A549 (cell line): ENCODE results near the gene ZBTB47. TPM values are rescaled to one million over a fixed set of nuclear protein-coding genes. Genes with fewer than 3 reads are reported as not detected.

Experiments
- ATAC-seq, 2 experiments: fragments of 200-7000 bp in 1 of 2; fragments of >200 bp in 1 of 2; cut with Nextera tagmentation in 1 of 2; cut with Tn5 transposase in 1 of 2; 3 replicates each; pipeline versions ENCODE4 v1.8.0 to v1.9.1; 2018 to 2020; ENCODE audit warnings: mild to moderate bottlenecking in 1 of 2, moderate library complexity in 1 of 2
- CTCF ChIA-PET: fragments of 300-600 bp; sonication (Branson Sonifier 250); formaldehyde crosslinking; extraction: SDS; loops from one replicate; lab custom pipeline; 2021; ENCODE audit warnings: antibody characterized with exemption, inconsistent platforms; lab: Yijun Ruan, JAX
- POLR2A ChIA-PET: fragments of 350-600 bp; formaldehyde crosslinking; extraction: SDS; loops from one replicate; lab custom pipeline; 2021; ENCODE audit warnings: antibody characterized with exemption, inconsistent platforms; lab: Yijun Ruan, JAX
- DNase-seq, 2 experiments: peaks; one replicate each; pipeline versions ENCODE4 v3.0.0 to v3.0.0-alpha.2; 2011 to 2016; ENCODE audit warnings: low read depth in 1 of 2, low spot score in 1 of 2
- FAIRE-seq: peaks from 2 replicates; lab custom pipeline; 2011; peaks lifted over from hg19 to GRCh38; lab: Jason Lieb, UNC
- H3K27ac ChIP-seq, 2 experiments: fragments of >200 bp; sonication (Bioruptor Twin); formaldehyde crosslinking; 3 replicates each; pipeline ENCODE4 v1.5.1; 2016 to 2017
- H3K4me1 ChIP-seq: fragments of >200 bp; sonication (Bioruptor Twin); formaldehyde crosslinking; 3 replicates; pipeline ENCODE4 v1.6.1; 2016
- H3K4me2 ChIP-seq: fragments of >200 bp; sonication (Bioruptor Twin); formaldehyde crosslinking; 3 replicates; pipeline ENCODE4 v1.6.1; 2016
- H3K4me3 ChIP-seq: fragments of >200 bp; sonication (Bioruptor Twin); formaldehyde crosslinking; 3 replicates; pipeline ENCODE4 v1.5.1; 2016
- H3K9me3 ChIP-seq: fragments of >200 bp; sonication (Bioruptor Twin); formaldehyde crosslinking; 3 replicates; pipeline ENCODE4 v1.6.1; 2016
- BHLHE40 ChIP-seq: IDR thresholded peaks from 2 replicates; pipeline ENCODE4 v1.6.1; 2012; ENCODE audit warnings: low read depth, low read length, inconsistent platforms
- EHMT2 ChIP-seq: fragments of 200-600 bp; sonication (generic); IDR thresholded peaks from 2 replicates; pipeline ENCODE4 v1.6.1; 2016; ENCODE audit warnings: antibody characterized with exemption, low read depth, mild to moderate bottlenecking, moderate library complexity
- ELK1 ChIP-seq: fragments of 150-350 bp; IDR thresholded peaks from 2 replicates; pipeline ENCODE4 v1.6.1; 2014; ENCODE audit warnings: low read depth, mild to moderate bottlenecking, low read length
- EP300 ChIP-seq, 2 experiments: fragments of >200 bp; sonication (Bioruptor Twin); formaldehyde crosslinking; IDR thresholded peaks; 2 replicates in 1 of 2; 3 replicates in 1 of 2; pipeline ENCODE4 v1.6.1; 2016 to 2017
- FOXS1 ChIP-seq: fragments of 250-450 bp; sonication (Bioruptor Pico); IDR thresholded peaks from 2 replicates; pipeline ENCODE4 v1.5.0; 2020; ENCODE audit warnings: mild to moderate bottlenecking, moderate library complexity
- HOXA7 ChIP-seq: fragments of 250-450 bp; sonication (Bioruptor Pico); IDR thresholded peaks from 2 replicates; pipeline ENCODE4 v1.5.0; 2020; ENCODE audit warnings: mild to moderate bottlenecking, moderate library complexity
- HOXB13 ChIP-seq: fragments of 250-450 bp; sonication (Bioruptor Pico); IDR thresholded peaks from 2 replicates; pipeline ENCODE4 v1.5.0; 2020; ENCODE audit warnings: low read depth, mild to moderate bottlenecking, moderate library complexity
- JUN ChIP-seq, 2 experiments: fragments of >200 bp; sonication (Bioruptor Twin); formaldehyde crosslinking; IDR thresholded peaks; 2 replicates in 1 of 2; 3 replicates in 1 of 2; pipeline ENCODE4 v1.6.1; 2016 to 2017
- MAFK ChIP-seq: fragments of 450-650 bp; IDR thresholded peaks from 2 replicates; pipeline ENCODE4 v1.6.1; 2014; ENCODE audit not compliant: partially characterized antibody
- MAX ChIP-seq: IDR thresholded peaks from 2 replicates; pipeline ENCODE4 v1.6.1; 2012
- MAZ ChIP-seq: fragments of 150-350 bp; IDR thresholded peaks from 2 replicates; pipeline ENCODE4 v1.6.1; 2014; ENCODE audit warnings: antibody characterized with exemption, low read depth, low read length, borderline replicate concordance
- NFE2L2 ChIP-seq: fragments of 150-350 bp; conservative IDR thresholded peaks from 2 replicates; pipeline ENCODE4 v1.6.1; 2014; ENCODE audit warnings: low read length
- PHF8 ChIP-seq: fragments of 200-600 bp; sonication (generic); IDR thresholded peaks from 2 replicates; pipeline ENCODE4 v1.6.1; 2016; ENCODE audit warnings: low read depth, mild to moderate bottlenecking, antibody characterized with exemption, moderate library complexity, borderline replicate concordance
- RFX5 ChIP-seq: fragments of 450-650 bp; IDR thresholded peaks from 2 replicates; pipeline ENCODE4 v1.7.1; 2014; ENCODE audit warnings: antibody characterized with exemption, mild to moderate bottlenecking, moderate library complexity
- SMC3 ChIP-seq: fragments of >200 bp; sonication (Bioruptor Twin); formaldehyde crosslinking; IDR thresholded peaks from 3 replicates; pipeline ENCODE4 v1.6.1; 2018; ENCODE audit warnings: inconsistent platforms
- SREBF2 ChIP-seq: fragments of 450-650 bp; IDR thresholded peaks from 2 replicates; pipeline ENCODE4 v1.6.1; 2014; ENCODE audit warnings: mild to moderate bottlenecking, moderate library complexity
- WGBS: methylation state at CpG from one replicate; pipeline ENCODE4 v1.1.6; 2017; ENCODE audit errors: missing lambda C conversion rate; 5-methylcytosine and 5-hydroxymethylcytosine counted together
- polyA plus RNA-seq, 4 experiments: library from polyadenylated mRNA; depleted of rRNA in 3 of 4; stranded (reverse); fragments of >200 nt; fragmentation: RNase III in 1 of 4; extraction: RNeasy Plus Mini Kit Qiagen cat#74134 plus additional on column Dnase treatment in 1 of 4; gene quantifications; 2 replicates in 3 of 4; 3 replicates in 1 of 4; pipeline ENCODE4 v1.2.3, GENCODE V29; 2011 to 2017
- TF ChIP-seq, protein P1 (sequence below): fragments of >200 bp; sonication (Bioruptor Twin); formaldehyde crosslinking; IDR thresholded peaks from 3 replicates; pipeline ENCODE4 v1.6.1; 2016
- TF ChIP-seq, protein P2 (sequence below): fragments of >200 bp; sonication (Bioruptor Twin); formaldehyde crosslinking; IDR thresholded peaks from 3 replicates; pipeline ENCODE4 v1.5.1; 2016

The ZBTB47 gene
- polyA plus RNA-seq, 2 of the 4 experiments (the other 2 are of a cell fraction) = 2.5 to 6.8 TPM

- DNase-seq = no peak
- 43% methylated on average over 7 of the region's 7 CpGs for WGBS
- ChIA-PET POLR2A (no interaction called here), CTCF (interaction anchor here (0.7 to 1.4 kb wide), 3 partner anchors 49 to 140 kb away, joined by 3 to 4 read pairs (median 4); no protein-coding TSS in a partner anchor)
- no peaks in the 10 kb centered on the region for H3K9me3 ChIP-seq
- H3K4me1 ChIP-seq = no peaks in the 10 kb centered on the region
- no peak for ATAC-seq
- no peak overlapping the region for H3K4me3 ChIP-seq
- no peak overlapping the region for H3K4me2 ChIP-seq
- FAIRE-seq = no peak
- H3K27ac ChIP-seq = no peak overlapping the region
- TF ChIP-seq EP300 (IDR thresholded peaks at IDR 0.05) (no peak), RFX5 (no peak), EHMT2 (no peak), HOXA7 (no peak)
- TF ChIP-seq, all 56 proteins: peak for 0
These were observed 57.0 kb downstream of the ZBTB47 start for GRCh38 chr3:42710323-42711021.

DNA sequence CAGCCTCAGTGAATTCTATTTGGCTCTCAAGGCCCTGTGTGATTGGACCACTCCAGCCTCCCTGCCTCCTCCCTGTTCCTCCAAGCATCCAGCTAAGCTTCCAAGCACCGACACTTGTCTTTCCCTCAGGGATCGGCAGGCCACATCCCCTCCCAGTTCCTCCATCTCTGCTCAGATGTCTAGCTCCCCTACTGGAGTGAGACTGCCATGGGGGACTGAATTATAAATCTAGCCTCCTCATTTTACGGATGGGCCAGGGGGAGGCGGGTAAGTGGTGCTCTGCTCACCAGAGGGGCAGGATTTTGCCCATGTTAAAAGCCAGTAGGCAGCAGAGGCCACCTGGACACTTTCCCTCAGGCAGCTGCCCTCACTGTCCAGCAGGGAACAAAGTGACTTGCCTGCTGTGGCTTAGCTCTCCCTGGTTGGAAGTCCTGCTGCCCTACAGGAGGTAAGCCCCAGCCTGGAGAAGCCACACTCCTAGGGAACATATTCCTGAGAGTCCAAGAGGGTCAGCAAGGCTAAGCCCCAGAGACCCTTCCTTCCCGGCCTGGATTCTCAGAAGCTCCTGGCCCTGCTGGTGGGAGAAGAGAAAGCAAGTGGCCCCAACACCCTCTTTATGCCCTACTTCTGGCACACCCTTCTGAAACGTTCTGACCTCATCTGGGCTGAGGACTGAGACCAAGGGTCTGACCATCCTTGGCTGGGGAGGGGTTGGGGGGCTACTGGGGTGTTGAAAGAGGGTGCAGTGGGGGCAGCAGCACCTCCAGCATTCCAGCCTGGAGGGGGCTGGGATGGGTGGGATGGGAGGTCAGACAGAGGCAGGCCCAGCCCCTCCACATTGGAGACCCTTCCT is 58.2 kb downstream of the ZBTB47 start:
- TF ChIP-seq MAFK = no peak
- no peak for TF ChIP-seq SREBF2
- TF ChIP-seq NFE2L2 = no peak
- ChIA-PET POLR2A (no interaction called here), CTCF (interaction anchor here (0.9 to 1.3 kb wide), 4 partner anchors 10 to 69 kb away, joined by 3 read pairs; partner anchors contain the start of gene HHATL)
- WGBS = 24% methylated on average over 5 of the region's 6 CpGs
- ATAC-seq (peak; percentile 78 to 82), FAIRE-seq (no peak), DNase-seq (peak; percentile 12 to 20)
- Histone ChIP-seq H3K4me3 (no peak overlapping the region), H3K9me3 (no peaks in the 10 kb centered on the region), H3K4me1 (no peaks in the 10 kb centered on the region), H3K4me2 (no peak overlapping the region), H3K27ac (no peak overlapping the region)

DNA sequence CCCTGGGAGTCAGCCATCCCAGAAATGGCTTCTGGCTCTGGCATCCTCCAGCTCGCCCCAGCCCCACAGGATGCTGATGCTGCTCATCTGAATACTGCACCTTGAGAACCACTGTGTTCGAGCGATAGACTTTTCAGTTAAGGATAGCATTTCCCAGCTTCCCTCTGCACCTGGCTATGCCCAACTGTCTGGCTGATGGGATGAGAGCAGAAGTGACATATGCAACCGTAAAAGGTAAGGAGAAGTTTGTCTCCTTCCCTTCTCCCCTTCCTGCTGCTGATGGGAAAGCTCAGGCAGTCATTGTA is 58.8 kb downstream of the ZBTB47 start:
- CTCF ChIA-PET = interaction anchor here (1.1 to 1.3 kb wide), 3 partner anchors 9 to 55 kb away, joined by 3 read pairs; no protein-coding TSS in a partner anchor
- H3K4me3 ChIP-seq = no peak overlapping the region
- no peak for TF ChIP-seq PHF8
- TF ChIP-seq HOXB13 (CRISPR knock-in tag) = no peak
- no peak for TF ChIP-seq FOXS1 (CRISPR knock-in tag)
- TF ChIP-seq, protein P1, sequence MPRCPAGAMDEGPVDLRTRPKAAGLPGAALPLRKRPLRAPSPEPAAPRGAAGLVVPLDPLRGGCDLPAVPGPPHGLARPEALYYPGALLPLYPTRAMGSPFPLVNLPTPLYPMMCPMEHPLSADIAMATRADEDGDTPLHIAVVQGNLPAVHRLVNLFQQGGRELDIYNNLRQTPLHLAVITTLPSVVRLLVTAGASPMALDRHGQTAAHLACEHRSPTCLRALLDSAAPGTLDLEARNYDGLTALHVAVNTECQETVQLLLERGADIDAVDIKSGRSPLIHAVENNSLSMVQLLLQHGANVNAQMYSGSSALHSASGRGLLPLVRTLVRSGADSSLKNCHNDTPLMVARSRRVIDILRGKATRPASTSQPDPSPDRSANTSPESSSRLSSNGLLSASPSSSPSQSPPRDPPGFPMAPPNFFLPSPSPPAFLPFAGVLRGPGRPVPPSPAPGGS = no peak
- no peak for TF ChIP-seq MAZ
- no peak for TF ChIP-seq MAX
- TF ChIP-seq ELK1 = no peak
- no peak for TF ChIP-seq EHMT2
- TF ChIP-seq, protein P2, sequence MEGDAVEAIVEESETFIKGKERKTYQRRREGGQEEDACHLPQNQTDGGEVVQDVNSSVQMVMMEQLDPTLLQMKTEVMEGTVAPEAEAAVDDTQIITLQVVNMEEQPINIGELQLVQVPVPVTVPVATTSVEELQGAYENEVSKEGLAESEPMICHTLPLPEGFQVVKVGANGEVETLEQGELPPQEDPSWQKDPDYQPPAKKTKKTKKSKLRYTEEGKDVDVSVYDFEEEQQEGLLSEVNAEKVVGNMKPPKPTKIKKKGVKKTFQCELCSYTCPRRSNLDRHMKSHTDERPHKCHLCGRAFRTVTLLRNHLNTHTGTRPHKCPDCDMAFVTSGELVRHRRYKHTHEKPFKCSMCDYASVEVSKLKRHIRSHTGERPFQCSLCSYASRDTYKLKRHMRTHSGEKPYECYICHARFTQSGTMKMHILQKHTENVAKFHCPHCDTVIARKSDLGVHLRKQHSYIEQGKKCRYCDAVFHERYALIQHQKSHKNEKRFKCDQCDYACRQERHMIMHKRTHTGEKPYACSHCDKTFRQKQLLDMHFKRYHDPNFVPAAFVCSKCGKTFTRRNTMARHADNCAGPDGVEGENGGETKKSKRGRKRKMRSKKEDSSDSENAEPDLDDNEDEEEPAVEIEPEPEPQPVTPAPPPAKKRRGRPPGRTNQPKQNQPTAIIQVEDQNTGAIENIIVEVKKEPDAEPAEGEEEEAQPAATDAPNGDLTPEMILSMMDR = no peak
- no peak for TF ChIP-seq JUN (IDR thresholded peaks at IDR 0.05)
- TF ChIP-seq SMC3 = no peak
- no peak for TF ChIP-seq BHLHE40
- H3K4me2 ChIP-seq = no peak overlapping the region
- no peak for DNase-seq
- H3K27ac ChIP-seq = no peak overlapping the region
- no peaks in the 10 kb centered on the region for H3K9me3 ChIP-seq
- POLR2A ChIA-PET = no interaction called here
- ATAC-seq = no peak
- FAIRE-seq = no peak
- 63% methylated on average over 3 of the region's 4 CpGs for WGBS
- no peaks in the 10 kb centered on the region for H3K4me1 ChIP-seq
